Esophagus muscularis mucosa (tissue), 3 donors: ENCODE results near the gene RRP8.

ENCODE experiments used
- CTCF ChIP-seq, 3 experiments: fragments of 200-600 bp in 2 of 3; fragments of 450-650 bp in 1 of 3; sonication (generic) in 2 of 3; IDR thresholded peaks; one replicate each; pipeline ENCODE4 v1.5.1; 2017 to 2019; ENCODE audit warnings: antibody characterized with exemption in 3 of 3, mild to moderate bottlenecking in 2 of 3, moderate library complexity in 1 of 3
- POLR2A ChIP-seq: fragments of 450-650 bp; IDR thresholded peaks from one replicate; pipeline ENCODE4 v1.6.1; 2017; ENCODE audit warnings: antibody characterized with exemption, moderate library complexity, mild to moderate bottlenecking, low read depth

- TF ChIP-seq POLR2A (no peak), CTCF (IDR thresholded peaks at IDR 0.05) (no peak)
Observed at GRCh38 chr11:6631361-6631890, 28.0 kb upstream of the RRP8 start.
